Heart left ventricle (tissue), 13 donors: ENCODE results near the gene TEF.

Experiments
- CTCF ChIP-seq, 12 donors: fragments of 200-600 bp; sonication (generic) in 4 of 12; IDR thresholded peaks; one replicate each; pipeline versions ENCODE4 v1.5.0 to v1.8.0; 2018 to 2022; ENCODE audit warnings: antibody characterized with exemption in 12 of 12, mild to moderate bottlenecking in 5 of 12
- POLR2A ChIP-seq, 2 donors: fragments of 450-650 bp; IDR thresholded peaks; one replicate each; pipeline ENCODE4 v1.6.1; 2017; ENCODE audit warnings: antibody characterized with exemption in 2 of 2, mild to moderate bottlenecking in 2 of 2, moderate library complexity in 2 of 2
- donor health status: ischemic (EF 13 %, LVEDD 7.1; RV severe dilation, severe dysfunction).
- donor health status: DM: no; HTN: yes; CAD: no.
- donor health status: DM: no; HTN: no; CAD: no.
- donor health status: ischemic (EF 25% LVEDD 6.9; RV normal size, moderate dysfunction).
- donor health status: ischemic (EF 25% LVEDD 5.7; RV mildly dilated, moderate dysfunction).
- donor health status: ischemic (EF 35%, LVEDD 5.7; RV mildly dilated, moderate dysfunction).
- donor health status: nonischemic (EF 11% LVEDD 7.7; RV severe dilation, severe dysfunction).
- donor health status: DM: yes; HTN: yes; CAD: no.
- donor health status: PGD.
- donor health status: ischemic (EF 29% LVEDD 5.4; RV normal size, mild dysfunction).
- donor health status: nonischemic (EF 23%, LVEDD 6.1; RV moderate dilation, normal function).

- no peak for TF ChIP-seq CTCF (IDR thresholded peaks at IDR 0.05)
- no peak for TF ChIP-seq POLR2A (IDR thresholded peaks at IDR 0.05)
These were observed 21.6 kb upstream of the TEF start for GRCh38 chr22:41360126-41360525.
